Prostate gland (tissue), 2 donors: ENCODE data around the gene SF1. TPM values are rescaled to one million over a fixed set of nuclear protein-coding genes. Genes with fewer than 3 reads are reported as not detected.
"Not testable (repeated sequence)": the region's sequence is repeated elsewhere in the genome, so short reads cannot be mapped to it uniquely, and the experiment has no call there.

Experiments used
- DNase-seq: peaks from one replicate; pipeline ENCODE4 v3.0.0-alpha.2; 2019; ENCODE audit warnings: low spot score
- H3K27ac ChIP-seq, 2 donors: fragments of 200-600 bp; sonication (generic); 2 replicates each; pipeline ENCODE4 v1.5.1; 2017 to 2019
- H3K27me3 ChIP-seq: fragments of 200-600 bp; sonication (generic); replicated peaks from 2 replicates; pipeline ENCODE4 v1.5.1; 2019; ENCODE audit not compliant: insufficient read depth
- H3K36me3 ChIP-seq, 2 donors: fragments of 200-600 bp; sonication (generic); 1 replicate in 1 of 2; 2 replicates in 1 of 2; pipeline versions ENCODE4 v1.5.1 to v1.8.1; 2017 to 2019
- H3K4me1 ChIP-seq: fragments of 200-600 bp; sonication (generic); replicated peaks from 2 replicates; pipeline ENCODE4 v1.5.1; 2019
- H3K4me3 ChIP-seq, 2 donors: fragments of 200-600 bp; sonication (generic); 2 replicates each; pipeline ENCODE4 v1.5.1; 2017 to 2019
- H3K9me3 ChIP-seq: fragments of 200-600 bp; sonication (generic); 2 replicates; pipeline ENCODE4 v1.5.1; 2017
- POLR2A ChIP-seq: fragments of 450-650 bp; IDR thresholded peaks from one replicate; pipeline ENCODE4 v1.6.1; 2016; ENCODE audit warnings: antibody characterized with exemption, mild to moderate bottlenecking
- POLR2AphosphoS5 ChIP-seq: sonication (generic); formaldehyde crosslinking; IDR thresholded peaks from one replicate; pipeline ENCODE4 v1.6.1; 2017; ENCODE audit warnings: antibody characterized with exemption
- WGBS: methylation state at CpG from one replicate; pipeline ENCODE4 v1.1.5; 2018; 5-methylcytosine and 5-hydroxymethylcytosine counted together
- intact Hi-C: fragments of 100-400 bp; cut with DNase I; formaldehyde crosslinking; loops from one replicate; pipeline ENCODE4 v1.14.2; 2022
- total RNA-seq, 2 donors: library from RNA; depleted of rRNA; stranded (reverse); fragments of >200 nt; gene quantifications; one replicate each; pipeline ENCODE4 v1.1.0, GENCODE V29; 2016
- TF ChIP-seq, protein P1 (sequence below), 4 experiments: fragments of 200-600 bp in 2 of 4; fragments of 450-650 bp in 2 of 4; sonication (generic) in 2 of 4; IDR thresholded peaks; 1 replicate in 3 of 4; 2 replicates in 1 of 4; pipeline ENCODE4 v1.5.1; 2016 to 2019; ENCODE audit warnings: antibody characterized with exemption in 4 of 4, mild to moderate bottlenecking in 2 of 4, moderate library complexity in 2 of 4

SF1 gene
- total RNA-seq, 2 donors from 2014 or later, result 263 to 409 TPM

DNA sequence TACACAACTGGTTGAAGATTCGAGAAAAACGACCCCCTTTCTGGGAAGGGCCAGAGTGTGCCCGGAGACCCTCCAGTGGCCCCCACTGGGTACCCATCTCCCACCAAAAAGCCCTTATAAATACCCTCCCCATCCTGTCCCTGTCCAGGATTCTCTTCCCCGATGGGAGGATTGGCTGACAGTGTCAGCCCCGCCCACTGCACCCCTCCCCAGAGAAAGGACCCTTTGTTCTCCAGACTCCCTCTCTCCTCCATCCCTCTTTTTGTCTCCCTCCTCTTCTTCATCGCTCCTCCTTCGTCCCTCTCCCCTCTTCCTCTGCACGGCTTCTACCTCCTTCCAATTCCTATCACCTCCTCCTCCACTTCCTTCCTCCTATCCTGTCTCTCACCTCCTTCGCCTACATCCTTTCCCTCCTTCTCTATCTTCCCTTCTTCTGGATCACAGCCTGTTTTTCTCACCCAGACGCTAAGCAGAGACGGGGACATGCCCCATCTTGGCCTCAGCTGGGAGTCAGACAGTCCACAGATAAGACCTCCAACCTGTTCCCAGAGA, 45.3 kb upstream of the SF1 start:
- 70% methylated on average over 11 of the region's 11 CpGs for WGBS
- Histone ChIP-seq H3K4me1 (no peaks in the 10 kb centered on the region), H3K27ac (no peak overlapping the region), H3K9me3 (no peaks in the 10 kb centered on the region), H3K4me3 (no peak overlapping the region), H3K27me3 (no peaks in the 10 kb centered on the region), H3K36me3 (no peaks in the 10 kb centered on the region)
- intact Hi-C loops, result no loop called here
- TF ChIP-seq POLR2AphosphoS5 (no peak), POLR2A (no peak)
- TF ChIP-seq, protein P1, sequence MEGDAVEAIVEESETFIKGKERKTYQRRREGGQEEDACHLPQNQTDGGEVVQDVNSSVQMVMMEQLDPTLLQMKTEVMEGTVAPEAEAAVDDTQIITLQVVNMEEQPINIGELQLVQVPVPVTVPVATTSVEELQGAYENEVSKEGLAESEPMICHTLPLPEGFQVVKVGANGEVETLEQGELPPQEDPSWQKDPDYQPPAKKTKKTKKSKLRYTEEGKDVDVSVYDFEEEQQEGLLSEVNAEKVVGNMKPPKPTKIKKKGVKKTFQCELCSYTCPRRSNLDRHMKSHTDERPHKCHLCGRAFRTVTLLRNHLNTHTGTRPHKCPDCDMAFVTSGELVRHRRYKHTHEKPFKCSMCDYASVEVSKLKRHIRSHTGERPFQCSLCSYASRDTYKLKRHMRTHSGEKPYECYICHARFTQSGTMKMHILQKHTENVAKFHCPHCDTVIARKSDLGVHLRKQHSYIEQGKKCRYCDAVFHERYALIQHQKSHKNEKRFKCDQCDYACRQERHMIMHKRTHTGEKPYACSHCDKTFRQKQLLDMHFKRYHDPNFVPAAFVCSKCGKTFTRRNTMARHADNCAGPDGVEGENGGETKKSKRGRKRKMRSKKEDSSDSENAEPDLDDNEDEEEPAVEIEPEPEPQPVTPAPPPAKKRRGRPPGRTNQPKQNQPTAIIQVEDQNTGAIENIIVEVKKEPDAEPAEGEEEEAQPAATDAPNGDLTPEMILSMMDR (IDR thresholded peaks at IDR 0.05), result no peak
- DNase-seq, result no peak

DNA sequence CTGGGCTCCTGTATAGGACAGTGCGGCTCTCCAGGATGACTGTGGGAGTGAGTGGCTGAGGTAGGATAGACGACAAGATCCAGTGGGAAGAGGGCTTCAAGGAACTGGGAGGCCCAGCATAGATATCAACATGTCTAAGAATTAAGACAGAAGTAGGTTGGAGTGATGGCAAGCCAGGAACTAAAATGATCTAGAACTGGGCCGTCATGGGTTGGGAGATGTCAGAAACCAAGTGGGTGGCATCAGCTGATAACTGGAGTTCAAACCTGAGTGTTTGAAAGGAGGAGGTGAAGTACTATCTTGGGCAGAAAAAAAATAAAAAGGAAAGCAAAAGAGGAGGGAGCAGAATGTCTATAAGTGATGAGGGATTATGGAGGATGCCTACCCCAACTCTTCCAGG, 39.1 kb upstream of the SF1 start:
- WGBS, result 84% methylated on average over 3 of the region's 3 CpGs
- Histone ChIP-seq H3K4me1 (no peaks in the 10 kb centered on the region), H3K27me3 (no peaks in the 10 kb centered on the region), H3K27ac (no peak overlapping the region), H3K36me3 (no peaks in the 10 kb centered on the region), H3K9me3 (no peaks in the 10 kb centered on the region), H3K4me3 (no peak overlapping the region)
- no peak for TF ChIP-seq POLR2A
- TF ChIP-seq, protein P1 (IDR thresholded peaks at IDR 0.05), result no peak
- TF ChIP-seq POLR2AphosphoS5, result no peak
- intact Hi-C loops, result no loop called here
- no peak for DNase-seq

GRCh38 chr11:64815433-64815832, 37.1 kb upstream of the SF1 start:
- H3K4me1 ChIP-seq, DNase-seq, H3K36me3 ChIP-seq, intact Hi-C loops, H3K27me3 ChIP-seq, H3K27ac ChIP-seq, H3K9me3 ChIP-seq, H3K4me3 ChIP-seq: not testable (repeated sequence)
- WGBS, result 77% methylated on average over 5 of the region's 5 CpGs

DNA sequence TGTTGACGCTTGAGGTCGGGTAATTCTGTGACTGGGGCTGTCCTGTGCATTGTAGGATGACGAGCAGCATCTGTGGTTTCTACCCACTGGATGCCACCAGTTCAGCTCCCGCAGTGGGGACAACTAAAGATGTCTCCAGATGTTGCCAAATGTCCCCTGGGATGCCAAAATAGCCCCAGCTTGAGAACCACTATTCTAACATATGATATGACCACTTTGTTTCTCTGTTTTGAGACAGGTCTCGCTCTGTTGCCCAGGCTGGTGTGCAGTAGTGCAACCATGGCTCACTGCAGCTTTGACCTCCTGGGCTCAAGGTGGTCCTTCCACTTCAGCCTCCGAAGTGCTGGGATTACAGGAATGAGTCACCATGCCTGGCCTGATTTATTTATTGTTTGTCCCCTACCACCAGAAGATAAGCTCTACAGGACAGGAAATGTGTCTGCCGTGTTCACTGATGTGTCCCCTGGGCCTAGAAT, 36.4 kb upstream of the SF1 start:
- WGBS, result 64% methylated on average over 7 of the region's 7 CpGs
- Histone ChIP-seq H3K27ac (no peak overlapping the region), H3K9me3 (no peaks in the 10 kb centered on the region), H3K4me3 (no peak overlapping the region), H3K4me1 (no peaks in the 10 kb centered on the region), H3K36me3 (no peaks in the 10 kb centered on the region), H3K27me3 (no peaks in the 10 kb centered on the region)
- no peak for DNase-seq
- TF ChIP-seq POLR2AphosphoS5 (no peak), POLR2A (no peak)
- TF ChIP-seq, protein P1 (IDR thresholded peaks at IDR 0.05), result no peak
- intact Hi-C loops, result no loop called here

DNA sequence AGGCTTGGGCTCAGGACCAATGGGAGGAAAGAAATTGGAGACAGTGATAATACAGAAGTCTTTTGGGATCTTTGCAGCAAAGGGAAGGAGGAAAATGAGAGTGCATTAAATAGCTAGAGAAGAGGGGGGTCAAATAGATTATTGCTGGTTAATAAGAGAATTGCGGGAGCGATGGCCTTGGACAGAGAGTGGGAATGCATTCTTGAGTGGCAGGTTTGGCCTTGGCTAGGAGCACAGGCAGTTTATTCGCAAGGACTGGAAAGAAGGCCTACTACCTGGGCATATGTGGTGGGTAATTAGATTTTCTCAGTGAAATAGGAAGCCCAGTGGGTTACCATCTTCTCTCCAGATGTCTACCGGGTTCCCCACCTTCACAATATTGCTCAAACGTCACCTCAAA, 35.5 kb upstream of the SF1 start:
- H3K4me1 ChIP-seq, result no peaks in the 10 kb centered on the region
- H3K36me3 ChIP-seq, result no peaks in the 10 kb centered on the region
- no peaks in the 10 kb centered on the region for H3K27me3 ChIP-seq
- no peak for DNase-seq
- H3K4me3 ChIP-seq, result no peak overlapping the region
- 86% methylated on average over 5 of the region's 5 CpGs for WGBS
- TF ChIP-seq POLR2AphosphoS5 (no peak), POLR2A (no peak)
- TF ChIP-seq, protein P1 (IDR thresholded peaks at IDR 0.05), result no peak
- no peak overlapping the region for H3K27ac ChIP-seq
- intact Hi-C loops, result no loop called here
- no peaks in the 10 kb centered on the region for H3K9me3 ChIP-seq
